G401 (cell line): ENCODE measurements around the gene SUSD1. TPM values are rescaled to one million over a fixed set of nuclear protein-coding genes. Genes with fewer than 3 reads are reported as not detected.
A peak's percentile ranks its signal among the peaks of the same experiment; 100 is the strongest.

Experiments used
- DNase-seq: peaks from one replicate; pipeline ENCODE4 v3.0.0-alpha.2; 2015; ENCODE audit warnings: low spot score
- in situ Hi-C: cut with HindIII; loops from 2 replicates; pipeline ENCODE4 v1.10.0; 2016; ENCODE audit warnings: low sequenced_read_pairs, mixed read lengths
- total RNA-seq: library from RNA; depleted of rRNA; stranded (reverse); fragments of >200 nt; shearing (Covaris generic); gene quantifications from 2 replicates; pipeline ENCODE4 v1.2.3, GENCODE V29; 2014

The SUSD1 gene
- total RNA-seq, 1 experiment from 2014 or later, result 5.2 TPM

GRCh38 chr9:112111461-112111860 is 63.6 kb downstream of the SUSD1 start:
- in situ Hi-C loops, result no loop called here
- no peak for DNase-seq

DNA sequence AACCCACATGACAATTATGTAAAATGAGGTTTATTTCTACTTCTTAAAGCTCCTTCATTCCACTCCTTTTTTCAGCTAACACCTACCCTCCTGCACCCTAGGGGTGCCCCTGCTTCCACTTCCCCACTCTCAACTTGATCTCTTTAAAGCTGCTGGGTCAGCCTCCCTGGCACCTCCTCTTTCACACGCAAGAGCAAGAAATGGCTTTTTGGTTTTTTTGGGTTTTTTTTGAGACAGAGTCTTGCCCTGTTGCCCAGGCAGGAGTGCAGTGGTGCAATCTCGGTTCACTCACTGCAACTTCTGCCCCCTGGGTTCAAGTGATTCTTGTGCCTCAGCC is 64.4 kb downstream of the SUSD1 start:
- DNase-seq, result no peak
- in situ Hi-C loops, result no loop called here

DNA sequence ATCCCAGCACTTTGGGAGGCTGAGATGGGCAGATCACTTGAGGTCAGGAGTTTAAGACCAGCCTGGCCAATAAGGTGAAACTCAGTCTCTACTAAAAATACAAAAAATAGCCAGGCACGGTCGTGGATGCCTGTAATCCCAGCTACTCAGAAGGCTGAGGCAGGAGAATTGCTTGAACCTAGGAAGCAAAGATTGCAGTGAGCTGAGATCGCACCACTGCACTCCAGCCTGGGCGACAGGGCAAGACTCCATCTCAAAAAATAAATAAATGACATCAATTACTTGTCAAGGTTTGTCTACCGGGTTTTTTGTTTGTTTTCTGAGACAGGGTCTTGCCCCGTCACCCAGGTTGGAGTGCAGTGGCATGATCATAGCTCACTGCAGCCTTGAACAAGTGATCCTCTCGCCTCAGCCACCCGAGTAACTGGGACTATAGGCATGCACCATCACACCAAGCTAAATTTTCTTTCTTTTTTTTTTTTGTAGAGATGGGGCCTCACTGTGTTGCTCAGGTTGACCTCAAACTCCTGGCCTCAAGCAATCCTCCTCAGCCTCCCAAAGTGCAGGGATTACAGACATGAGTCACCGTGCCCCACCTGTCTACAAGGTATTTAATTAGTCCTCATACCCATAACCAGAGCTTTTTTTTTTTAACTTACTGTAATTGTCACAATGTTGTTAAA is 64.9 kb downstream of the SUSD1 start:
- in situ Hi-C loops, result no loop called here
- no peak for DNase-seq

- DNase-seq, result no peak
- in situ Hi-C loops, result no loop called here
Observed at GRCh38 chr9:112104901-112105300, 70.2 kb downstream of the SUSD1 start.

GRCh38 chr9:112104401-112104800 is 70.7 kb downstream of the SUSD1 start:
- DNase-seq, result no peak

DNA sequence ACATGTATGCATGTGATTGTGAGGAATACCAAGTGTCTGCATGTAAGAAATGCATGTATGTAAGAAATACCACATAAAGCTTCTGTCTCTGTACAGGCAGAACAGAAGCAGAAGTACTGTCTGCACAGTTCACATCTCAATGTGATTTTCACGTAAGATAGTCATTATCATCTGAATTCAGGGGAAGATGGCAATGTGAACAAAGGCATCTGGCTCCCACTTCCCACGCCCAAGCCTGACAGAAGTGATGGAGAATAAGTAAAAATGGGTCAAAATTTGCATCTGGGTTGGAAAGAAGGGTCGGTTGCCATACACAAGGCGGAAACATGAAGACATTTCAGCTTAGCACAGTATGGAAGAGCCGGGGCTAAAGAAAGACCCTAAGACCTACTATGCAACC is 71.7 kb downstream of the SUSD1 start:
- in situ Hi-C loops, result no loop called here
- no peak for DNase-seq

More at GRCh38 chr9:112104401-112104800, 70.7 kb downstream of the SUSD1 start:
- in situ Hi-C loops, result no loop called here

DNA sequence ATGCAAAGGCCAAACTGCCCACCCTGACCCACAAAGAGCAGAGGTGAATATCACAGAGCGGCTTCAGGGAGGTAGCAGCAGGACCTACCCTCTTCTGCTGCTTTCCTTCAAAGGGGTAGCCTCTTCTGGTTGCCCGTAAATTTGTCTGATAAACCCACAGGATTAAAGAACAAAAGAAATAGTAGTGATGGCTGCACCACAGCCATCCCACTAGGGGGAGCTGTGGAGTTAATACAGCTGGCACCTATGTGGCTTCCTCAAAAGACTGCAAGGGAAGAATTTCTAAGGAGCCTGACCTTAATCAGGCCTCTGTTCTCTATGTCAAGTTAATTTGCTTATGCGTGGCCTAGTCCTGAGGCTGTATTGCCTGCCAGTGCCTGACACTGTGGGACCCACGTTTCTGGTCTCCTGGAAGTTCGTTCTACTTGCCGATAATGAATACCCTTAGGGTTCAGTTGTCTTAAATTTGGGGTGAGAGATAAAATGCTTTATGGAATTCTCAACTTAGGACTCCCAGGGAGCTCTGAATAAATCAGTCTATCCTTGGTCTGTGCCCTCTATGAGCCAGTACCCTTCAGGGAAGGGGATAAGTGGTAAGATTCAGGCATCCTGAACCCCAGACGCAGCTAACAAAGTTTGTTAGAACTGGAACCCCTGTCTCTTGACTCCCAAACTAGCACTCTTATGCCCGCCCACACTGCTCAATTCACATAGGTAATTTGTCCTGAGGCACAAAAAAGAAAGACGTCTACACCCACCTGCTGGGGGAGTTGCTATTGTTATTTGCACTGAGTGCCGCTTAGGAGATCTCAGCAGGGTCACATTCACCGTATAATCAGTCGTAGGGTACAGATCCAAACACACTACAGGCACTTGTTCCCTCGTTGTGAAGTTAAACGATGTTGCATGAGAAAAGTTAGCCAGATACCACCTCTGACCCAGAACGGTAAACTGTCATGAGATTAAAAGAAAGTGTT is 77.1 kb downstream of the SUSD1 start:
- in situ Hi-C loops, result no loop called here
- peak; percentile 60 for DNase-seq

GRCh38 chr9:112094948-112095681 is 80.0 kb downstream of the SUSD1 start:
- in situ Hi-C loops, result no loop called here
- DNase-seq, result no peak

- in situ Hi-C loops, result no loop called here
- no peak for DNase-seq
Observed at GRCh38 chr9:112094241-112094640, 80.9 kb downstream of the SUSD1 start.

- in situ Hi-C loops, result no loop called here
- no peak for DNase-seq
Observed at GRCh38 chr9:112093870-112094216, 81.3 kb downstream of the SUSD1 start.

- DNase-seq, result no peak
- in situ Hi-C loops, result no loop called here
Observed at GRCh38 chr9:112093147-112093869, 81.8 kb downstream of the SUSD1 start.

DNA sequence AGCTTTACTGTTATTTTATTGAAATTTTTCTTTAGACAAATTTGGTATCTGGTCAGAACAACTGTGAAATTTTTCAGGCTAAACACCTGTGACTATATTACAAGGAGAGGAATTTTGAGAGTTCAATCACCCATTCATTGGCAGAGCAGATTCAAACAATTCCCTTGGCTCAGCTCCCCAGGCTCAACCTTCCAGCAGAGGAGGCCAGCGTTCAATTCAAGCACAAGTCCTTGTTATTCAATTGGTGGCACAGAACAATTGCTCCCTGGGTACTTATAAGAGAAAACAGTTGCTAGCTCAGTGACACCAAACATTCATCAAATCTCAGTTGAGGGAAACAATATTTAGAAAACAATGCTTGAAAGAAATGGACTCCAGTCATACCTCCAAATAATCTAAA is 83.3 kb downstream of the SUSD1 start:
- in situ Hi-C loops, result no loop called here
- DNase-seq, result peak; percentile 32

DNA sequence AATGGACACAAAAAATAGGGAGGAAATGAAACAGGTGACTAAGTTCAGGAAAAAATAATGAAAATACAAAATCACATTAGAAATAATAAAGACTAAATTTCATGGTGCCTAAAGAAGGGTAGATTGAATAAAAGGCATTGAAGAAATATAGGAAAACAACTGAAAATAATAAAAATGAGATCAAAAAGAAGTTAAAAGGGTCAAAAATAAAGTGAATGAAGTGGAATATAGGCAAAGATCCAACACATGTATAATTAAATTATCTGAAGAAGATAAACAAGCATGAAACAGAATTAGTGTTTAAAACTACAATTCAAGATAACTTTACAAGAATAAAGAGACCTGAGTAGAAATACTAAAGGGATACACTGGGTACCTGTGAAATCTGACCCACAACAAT is 87.6 kb downstream of the SUSD1 start:
- no peak for DNase-seq
- in situ Hi-C loops, result no loop called here

DNA sequence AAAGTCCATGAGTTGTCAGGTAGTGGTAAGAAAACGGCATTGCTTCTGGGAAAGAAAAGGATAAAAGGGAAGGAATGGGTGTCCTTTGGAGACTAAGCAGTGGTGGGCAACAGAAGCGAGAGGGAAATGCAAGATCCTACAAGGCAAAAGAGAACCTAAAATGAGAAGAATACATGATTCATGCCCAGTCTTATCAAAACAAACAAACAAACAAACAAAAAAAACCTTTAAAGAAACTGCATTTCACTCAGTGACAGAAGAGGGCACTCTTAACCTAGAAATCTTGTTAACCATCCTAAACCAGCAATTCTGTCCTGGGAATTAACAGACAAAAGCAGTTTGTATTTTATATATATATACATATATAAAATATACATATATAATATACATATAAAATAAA is 88.5 kb downstream of the SUSD1 start:
- DNase-seq, result peak; percentile 53
- in situ Hi-C loops, result no loop called here

DNA sequence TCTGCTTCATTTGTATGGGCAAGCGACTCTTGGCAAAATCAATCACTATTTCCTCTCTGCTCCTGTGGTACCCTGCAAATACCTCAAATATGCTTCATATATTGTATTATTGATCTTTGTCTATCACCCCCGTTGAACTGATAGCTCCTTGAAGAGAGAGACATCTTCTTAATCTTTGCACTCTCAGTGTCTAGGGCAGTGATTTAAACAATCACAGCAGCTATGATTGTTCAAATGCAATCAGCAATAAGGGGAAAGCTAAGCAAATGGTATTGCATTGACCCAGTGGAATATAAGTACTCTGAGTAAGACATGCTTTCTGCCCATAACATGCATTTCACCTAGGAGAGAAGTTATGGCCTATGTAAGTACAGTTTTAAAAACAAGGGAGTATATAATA is 90.2 kb downstream of the SUSD1 start:
- in situ Hi-C loops, result no loop called here
- DNase-seq, result no peak

- DNase-seq, result no peak
- in situ Hi-C loops, result no loop called here
Observed at GRCh38 chr9:112084334-112084733, 90.8 kb downstream of the SUSD1 start.

- in situ Hi-C loops, result no loop called here
Observed at GRCh38 chr9:112081918-112082729, 93.0 kb downstream of the SUSD1 start.

DNA sequence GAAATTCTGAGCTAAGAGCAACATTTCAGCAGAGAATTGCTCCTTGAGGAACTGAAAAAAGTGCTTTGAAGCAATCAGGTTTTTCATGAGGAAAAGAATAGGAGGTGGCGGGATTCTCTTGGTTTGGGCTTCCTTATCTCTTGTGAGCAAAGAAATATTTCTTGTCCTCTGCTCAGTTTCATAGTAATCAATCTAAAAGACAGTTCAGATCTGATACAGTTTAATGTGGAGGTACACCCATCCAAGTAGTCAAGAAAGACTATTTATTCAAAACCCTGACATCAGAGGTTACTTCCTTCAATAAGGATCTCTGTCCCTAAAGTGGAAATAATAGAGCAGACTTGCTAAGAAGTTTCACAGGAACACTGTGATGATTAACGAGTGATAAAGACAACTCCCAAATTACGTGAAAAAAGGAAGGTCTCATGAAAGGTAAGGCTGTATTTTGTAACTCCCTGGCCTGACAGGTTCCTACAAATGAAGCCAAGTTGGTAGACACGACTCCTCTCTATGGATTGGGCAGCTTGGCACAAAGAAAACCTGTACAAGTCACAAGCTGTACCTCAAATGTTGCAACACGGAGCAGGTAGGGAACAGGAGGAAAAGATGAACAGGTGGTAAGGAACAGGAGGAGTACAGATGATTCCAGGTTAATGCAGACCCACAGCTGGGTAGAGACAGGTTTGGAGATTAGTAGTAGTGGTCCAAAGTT is 94.1 kb downstream of the SUSD1 start:
- DNase-seq, result no peak
- in situ Hi-C loops, result no loop called here

More at GRCh38 chr9:112081918-112082729, 93.0 kb downstream of the SUSD1 start:
- DNase-seq, result no peak
